Stimulated activated naive B cell treated with anti-CD40 and anti-IgM and Interleukin-4, amounts not matched to agents 10 μg/mL and 1 μg/mL and 100 μg/mL, for 72 hours (primary cell): ENCODE results near the gene PARD3.
"Not testable (repeated sequence)": the region's sequence is repeated elsewhere in the genome, so short reads cannot be mapped to it uniquely, and the experiment has no call there.

ENCODE experiments used
- ATAC-seq, 2 donors: fragments of 150-1000 bp; cut with Tn5 transposase; replicated peaks; 2 replicates each; pipeline ENCODE4 v1.10.0; 2021; ENCODE audit warnings: moderate library complexity in 1 of 2
- DNase-seq: peaks from one replicate; pipeline ENCODE4 v3.0.0; 2021
- H3K27ac Mint-ChIP-seq: one replicate; pipeline ENCODE4 v1.8.0; 2022; ENCODE audit warnings: mild to moderate bottlenecking, mixed read lengths
- H3K27me3 Mint-ChIP-seq, 2 donors: one replicate each; pipeline ENCODE4 v1.8.0; 2022; ENCODE audit warnings: mixed read lengths in 2 of 2
- H3K36me3 Mint-ChIP-seq, 2 donors: one replicate each; pipeline ENCODE4 v1.8.0; 2022; ENCODE audit warnings: mixed read lengths in 2 of 2, mild to moderate bottlenecking in 1 of 2
- H3K4me1 Mint-ChIP-seq, 2 donors: one replicate each; pipeline ENCODE4 v1.8.0; 2022; ENCODE audit warnings: mixed read lengths in 2 of 2, mild to moderate bottlenecking in 1 of 2
- H3K4me3 Mint-ChIP-seq, 2 donors: one replicate each; pipeline ENCODE4 v1.8.0; 2022; ENCODE audit warnings: mild to moderate bottlenecking in 2 of 2, mixed read lengths in 2 of 2, moderate library complexity in 1 of 2
- H3K9me3 Mint-ChIP-seq, 2 donors: one replicate each; pipeline ENCODE4 v1.8.0; 2022; ENCODE audit warnings: mixed read lengths in 2 of 2, mild to moderate bottlenecking in 1 of 2

PARD3 gene

GRCh38 chr10:34705563-34705962, 109.5 kb downstream of the PARD3 start:
- no peak for DNase-seq
- no peak overlapping the region for H3K4me3 Mint-ChIP-seq
- H3K27me3 Mint-ChIP-seq, result peaks cover 0 to 3% of the 10 kb centered on the region in 2 donors
- peaks cover 0 to 2% of the 10 kb centered on the region in 2 donors for H3K4me1 Mint-ChIP-seq
- no peaks in the 10 kb centered on the region for H3K9me3 Mint-ChIP-seq
- ATAC-seq, result no peak
- no peaks in the 10 kb centered on the region for H3K36me3 Mint-ChIP-seq
- H3K27ac Mint-ChIP-seq, result no peak overlapping the region

GRCh38 chr10:34704526-34705184, 110.4 kb downstream of the PARD3 start:
- DNase-seq, result no peak
- Mint-ChIP-seq H3K36me3 (no peaks in the 10 kb centered on the region), H3K4me3 (no peak overlapping the region), H3K4me1 (peaks cover 0 to 2% of the 10 kb centered on the region in 2 donors), H3K9me3 (no peaks in the 10 kb centered on the region), H3K27ac (no peak overlapping the region), H3K27me3 (peaks cover 0 to 3% of the 10 kb centered on the region in 2 donors)
- no peak for ATAC-seq

GRCh38 chr10:34702982-34703381, 112.1 kb downstream of the PARD3 start:
- H3K27ac Mint-ChIP-seq, result no peak overlapping the region
- peaks cover 0 to 2% of the 10 kb centered on the region in 2 donors for H3K4me1 Mint-ChIP-seq
- no peak overlapping the region for H3K4me3 Mint-ChIP-seq
- no peak for DNase-seq
- H3K27me3 Mint-ChIP-seq, result peaks cover 0 to 3% of the 10 kb centered on the region in 2 donors
- no peak for ATAC-seq
- no peaks in the 10 kb centered on the region for H3K36me3 Mint-ChIP-seq
- H3K9me3 Mint-ChIP-seq, result no peaks in the 10 kb centered on the region

GRCh38 chr10:34702093-34702937, 112.8 kb downstream of the PARD3 start:
- peaks cover 0 to 3% of the 10 kb centered on the region in 2 donors for H3K27me3 Mint-ChIP-seq

GRCh38 chr10:34701194-34701593, 113.9 kb downstream of the PARD3 start:
- ATAC-seq (no peak), DNase-seq (no peak)
- H3K27ac Mint-ChIP-seq, result no peak overlapping the region
- peaks cover 0 to 3% of the 10 kb centered on the region in 2 donors for H3K27me3 Mint-ChIP-seq
- no peak overlapping the region for H3K4me3 Mint-ChIP-seq
- H3K4me1 Mint-ChIP-seq, result peaks cover 0 to 2% of the 10 kb centered on the region in 2 donors
- H3K36me3 Mint-ChIP-seq, result no peaks in the 10 kb centered on the region
- no peaks in the 10 kb centered on the region for H3K9me3 Mint-ChIP-seq

More at GRCh38 chr10:34702093-34702937, 112.8 kb downstream of the PARD3 start:
- no peak overlapping the region for H3K4me3 Mint-ChIP-seq
- no peaks in the 10 kb centered on the region for H3K36me3 Mint-ChIP-seq
- H3K27ac Mint-ChIP-seq, result no peak overlapping the region
- DNase-seq, result no peak
- H3K4me1 Mint-ChIP-seq, result peaks cover 0 to 2% of the 10 kb centered on the region in 2 donors
- no peak for ATAC-seq
- H3K9me3 Mint-ChIP-seq, result no peaks in the 10 kb centered on the region

- not testable (repeated sequence) for H3K9me3 Mint-ChIP-seq
These were observed 114.3 kb downstream of the PARD3 start for GRCh38 chr10:34700752-34701151.

GRCh38 chr10:34699904-34700517, 115.1 kb downstream of the PARD3 start:
- DNase-seq (no peak), ATAC-seq (no peak)
- H3K36me3 Mint-ChIP-seq, result no peaks in the 10 kb centered on the region
- H3K9me3 Mint-ChIP-seq, result no peaks in the 10 kb centered on the region
- H3K4me1 Mint-ChIP-seq, result no peaks in the 10 kb centered on the region
- H3K27ac Mint-ChIP-seq, result no peak overlapping the region
- peaks cover 0 to 3% of the 10 kb centered on the region in 2 donors for H3K27me3 Mint-ChIP-seq
- H3K4me3 Mint-ChIP-seq, result no peak overlapping the region

More at GRCh38 chr10:34700752-34701151, 114.3 kb downstream of the PARD3 start:
- H3K27ac Mint-ChIP-seq, H3K36me3 Mint-ChIP-seq, ATAC-seq, DNase-seq, H3K4me1 Mint-ChIP-seq, H3K4me3 Mint-ChIP-seq, H3K27me3 Mint-ChIP-seq: not testable (repeated sequence)

- Mint-ChIP-seq H3K4me1 (no peaks in the 10 kb centered on the region), H3K36me3 (no peaks in the 10 kb centered on the region)
- DNase-seq, result no peak
These were observed 116.1 kb downstream of the PARD3 start for GRCh38 chr10:34698979-34699378.

GRCh38 chr10:34698248-34698831, 116.8 kb downstream of the PARD3 start:
- DNase-seq (no peak), ATAC-seq (no peak)
- Mint-ChIP-seq H3K36me3 (no peaks in the 10 kb centered on the region), H3K27ac (no peak overlapping the region), H3K27me3 (peaks cover 0 to 3% of the 10 kb centered on the region in 2 donors), H3K9me3 (no peaks in the 10 kb centered on the region), H3K4me1 (no peaks in the 10 kb centered on the region), H3K4me3 (no peak overlapping the region)

More at GRCh38 chr10:34698979-34699378, 116.1 kb downstream of the PARD3 start:
- Mint-ChIP-seq H3K27me3 (peaks cover 0 to 3% of the 10 kb centered on the region in 2 donors), H3K27ac (no peak overlapping the region), H3K9me3 (no peaks in the 10 kb centered on the region), H3K4me3 (no peak overlapping the region)
- no peak for ATAC-seq

- H3K27ac Mint-ChIP-seq, result no peak overlapping the region
These were observed 117.5 kb downstream of the PARD3 start for GRCh38 chr10:34697351-34698247.

GRCh38 chr10:34696423-34696822, 118.7 kb downstream of the PARD3 start:
- no peaks in the 10 kb centered on the region for H3K27me3 Mint-ChIP-seq

More at GRCh38 chr10:34697351-34698247, 117.5 kb downstream of the PARD3 start:
- Mint-ChIP-seq H3K36me3 (no peaks in the 10 kb centered on the region), H3K4me1 (no peaks in the 10 kb centered on the region), H3K9me3 (no peaks in the 10 kb centered on the region), H3K4me3 (no peak overlapping the region), H3K27me3 (peaks cover 0 to under 1% of the 10 kb centered on the region in 2 donors)
- DNase-seq (no peak), ATAC-seq (no peak)

GRCh38 chr10:34690383-34691049, 124.6 kb downstream of the PARD3 start:
- Mint-ChIP-seq H3K4me3 (no peak overlapping the region), H3K27ac (no peak overlapping the region), H3K9me3 (peaks cover 2 to 7% of the 10 kb centered on the region in 2 donors), H3K27me3 (no peaks in the 10 kb centered on the region), H3K36me3 (no peaks in the 10 kb centered on the region), H3K4me1 (no peaks in the 10 kb centered on the region)
- ATAC-seq, result no peak
- DNase-seq, result no peak

More at GRCh38 chr10:34696423-34696822, 118.7 kb downstream of the PARD3 start:
- Mint-ChIP-seq H3K4me3 (no peak overlapping the region), H3K4me1 (no peaks in the 10 kb centered on the region), H3K9me3 (peaks cover 2% of the 10 kb centered on the region in 2 donors), H3K36me3 (no peaks in the 10 kb centered on the region), H3K27ac (no peak overlapping the region)
- ATAC-seq, result peak in 1 of 2 donors; percentile 59
- DNase-seq, result no peak

- no peaks in the 10 kb centered on the region for H3K4me1 Mint-ChIP-seq
- peaks cover 2 to 7% of the 10 kb centered on the region in 2 donors for H3K9me3 Mint-ChIP-seq
- H3K4me3 Mint-ChIP-seq, result no peak overlapping the region
- DNase-seq (no peak), ATAC-seq (no peak)
- H3K27me3 Mint-ChIP-seq, result peaks cover 0 to 3% of the 10 kb centered on the region in 2 donors
- no peaks in the 10 kb centered on the region for H3K36me3 Mint-ChIP-seq
- no peak overlapping the region for H3K27ac Mint-ChIP-seq
These were observed 126.0 kb downstream of the PARD3 start for GRCh38 chr10:34689053-34689452.
